ENCODE measurements around the gene NOS3. TPM values are rescaled to one million over a fixed set of nuclear protein-coding genes. Genes with fewer than 3 reads are reported as not detected.

The NOS3 gene
- total and polyA plus RNA-seq, 2 experiments from 2014 or later = 0.32 to 0.83 TPM

DNA sequence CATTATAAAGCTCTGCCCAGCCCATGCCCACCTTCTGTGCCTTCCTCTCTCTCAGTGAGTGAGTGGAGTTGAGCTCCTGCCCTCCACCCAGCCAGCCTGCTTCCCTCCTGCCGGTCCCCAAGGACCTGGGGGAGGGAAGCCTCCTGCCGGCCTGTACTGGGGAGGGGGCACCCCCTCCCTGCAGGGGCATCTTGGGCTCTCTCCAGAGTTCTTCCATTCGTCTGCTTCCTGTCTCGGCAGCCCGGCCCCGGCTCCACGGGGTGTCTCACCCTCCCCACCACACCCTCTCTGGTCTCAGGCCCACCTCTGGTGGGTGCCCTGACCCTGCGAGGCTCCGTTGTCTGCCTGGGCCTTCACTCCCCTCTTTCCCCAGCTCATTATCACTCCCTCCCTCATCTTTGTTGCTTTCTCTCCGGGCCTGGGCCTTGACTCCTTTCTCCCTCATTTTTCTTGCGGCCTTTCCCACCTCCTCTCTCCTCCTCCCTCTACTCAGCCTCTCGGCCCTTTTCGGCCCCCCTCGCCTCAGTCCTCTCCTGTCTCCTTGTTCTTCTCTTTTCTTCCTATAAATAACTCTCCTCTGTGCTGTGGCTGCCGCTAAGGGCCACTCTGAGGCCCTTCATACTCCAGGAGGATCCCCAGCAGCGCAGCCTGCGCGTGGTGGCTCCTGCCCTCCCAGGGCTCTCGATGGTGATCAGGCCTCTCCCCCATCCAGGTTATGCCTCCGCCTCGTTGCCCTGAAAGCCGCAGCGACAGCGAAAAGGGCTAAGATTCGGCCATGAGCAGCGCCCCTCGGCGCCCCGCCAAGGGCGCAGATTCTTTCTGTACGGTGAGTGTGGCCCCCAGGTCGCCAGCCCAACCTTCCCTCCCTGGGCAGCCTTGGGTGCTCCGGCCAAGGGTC is 70.6 kb downstream of the NOS3 start:
- peak overlapping the region; percentile 82 for H3K4me2 ChIP-seq (ENCODE audit: unreplicated experiment)
- H3K4me1 ChIP-seq (ENCODE audit: insufficient read depth) = peaks cover 43% of the 10 kb centered on the region
- H2AFZ ChIP-seq = no peak overlapping the region
- H3K79me2 ChIP-seq (ENCODE audit: insufficient read depth) = peaks cover 52% of the 10 kb centered on the region
- no peak for TF ChIP-seq EZH2 (IDR thresholded peaks at IDR 0.05; ENCODE audit: insufficient read depth, poor library complexity, severe bottlenecking)
- no peak for TF ChIP-seq EZH2phosphoT487 (IDR thresholded peaks at IDR 0.05; ENCODE audit: insufficient read depth, low read depth)
- H4K20me1 ChIP-seq (ENCODE audit: insufficient read depth) = no peaks in the 10 kb centered on the region; the same call in 1 of the 2 replicates
- peak overlapping the region; percentile 93 for H3K4me3 ChIP-seq
- no peaks in the 10 kb centered on the region for H3K36me3 ChIP-seq (ENCODE audit: low read depth)
- peak overlapping the region; percentile 94 for H3K27ac ChIP-seq
- H3K9me3 ChIP-seq (ENCODE audit: low read depth) = no peaks in the 10 kb centered on the region
- no peaks in the 10 kb centered on the region for H3K9me2 ChIP-seq (ENCODE audit: insufficient read depth)
- DNase-seq = no peak
- no peaks in the 10 kb centered on the region for H3K27me3 ChIP-seq (replicated peaks; ENCODE audit: insufficient read depth)
- peaks cover 10% of the 10 kb centered on the region for H3F3A ChIP-seq (ENCODE audit: insufficient read depth)
- in situ Hi-C loops (cut with MboI) = no loop called here
- 48 to 55% methylated on average over 28 to 32 of the region's 33 CpGs for WGBS, 2 experiments (ENCODE audit: low coverage in 1 of 2, low lambda C conversion rate in 2 of 2, missing lambda C conversion rate in 2 of 2)
- peak overlapping the region; percentile 90 for H3K9ac ChIP-seq

GRCh38 chr7:151062111-151062398 is 71.2 kb downstream of the NOS3 start:
- Histone ChIP-seq H3K9ac (peak overlapping the region; percentile 90), H3K36me3 (ENCODE audit: low read depth) (no peaks in the 10 kb centered on the region), H3K27ac (peak overlapping the region; percentile 94), H2AFZ (no peak overlapping the region), H4K20me1 (ENCODE audit: insufficient read depth) (no peaks in the 10 kb centered on the region; the same call in 1 of the 2 replicates), H3K9me2 (ENCODE audit: insufficient read depth) (no peaks in the 10 kb centered on the region), H3F3A (ENCODE audit: insufficient read depth) (peaks cover 10% of the 10 kb centered on the region), H3K79me2 (ENCODE audit: insufficient read depth) (peaks cover 51% of the 10 kb centered on the region), H3K9me3 (ENCODE audit: low read depth) (no peaks in the 10 kb centered on the region), H3K4me1 (ENCODE audit: insufficient read depth) (peaks cover 38% of the 10 kb centered on the region), H3K4me3 (peak overlapping the region; percentile 93), H3K4me2 (ENCODE audit: unreplicated experiment) (peak overlapping the region; percentile 82), H3K27me3 (replicated peaks; ENCODE audit: insufficient read depth) (no peaks in the 10 kb centered on the region)
- in situ Hi-C loops (cut with MboI) = no loop called here
- TF ChIP-seq EZH2phosphoT487 (IDR thresholded peaks at IDR 0.05; ENCODE audit: insufficient read depth, low read depth) = no peak
- no peak for TF ChIP-seq EZH2 (IDR thresholded peaks at IDR 0.05; ENCODE audit: insufficient read depth, poor library complexity, severe bottlenecking)
- no peak for DNase-seq
- WGBS, 2 experiments (ENCODE audit: low coverage in 1 of 2, low lambda C conversion rate in 2 of 2, missing lambda C conversion rate in 2 of 2) = 32 to 35% methylated on average over 8 to 10 of the region's 11 CpGs

GRCh38 chr7:151062399-151063211 is 71.8 kb downstream of the NOS3 start:
- no peak for TF ChIP-seq EZH2 (IDR thresholded peaks at IDR 0.05; ENCODE audit: insufficient read depth, poor library complexity, severe bottlenecking)
- TF ChIP-seq EZH2phosphoT487 (IDR thresholded peaks at IDR 0.05; ENCODE audit: insufficient read depth, low read depth) = no peak
- H3K4me3 ChIP-seq = peak overlapping the region; percentile 56
- in situ Hi-C loops (cut with MboI) = no loop called here
- no peak overlapping the region for H2AFZ ChIP-seq
- peak overlapping the region; percentile 94 for H3K27ac ChIP-seq
- peaks cover 10% of the 10 kb centered on the region for H3F3A ChIP-seq (ENCODE audit: insufficient read depth)
- no peaks in the 10 kb centered on the region for H3K27me3 ChIP-seq (replicated peaks; ENCODE audit: insufficient read depth)
- no peaks in the 10 kb centered on the region; the same call in 1 of the 2 replicates for H4K20me1 ChIP-seq (ENCODE audit: insufficient read depth)
- peak; percentile 92 for DNase-seq
- no peaks in the 10 kb centered on the region for H3K9me3 ChIP-seq (ENCODE audit: low read depth)
- peaks cover 36% of the 10 kb centered on the region for H3K4me1 ChIP-seq (ENCODE audit: insufficient read depth)
- no peaks in the 10 kb centered on the region for H3K9me2 ChIP-seq (ENCODE audit: insufficient read depth)
- H3K79me2 ChIP-seq (ENCODE audit: insufficient read depth) = peaks cover 48% of the 10 kb centered on the region
- H3K36me3 ChIP-seq (ENCODE audit: low read depth) = peaks cover 2% of the 10 kb centered on the region; the same call in 1 of the 2 replicates
- peak overlapping the region; percentile 66 for H3K9ac ChIP-seq
- WGBS, 2 experiments (ENCODE audit: low coverage in 1 of 2, low lambda C conversion rate in 2 of 2, missing lambda C conversion rate in 2 of 2) = 18 to 23% methylated on average over 23 to 43 of the region's 43 CpGs
- H3K4me2 ChIP-seq (ENCODE audit: unreplicated experiment) = peak overlapping the region; percentile 82

DNA sequence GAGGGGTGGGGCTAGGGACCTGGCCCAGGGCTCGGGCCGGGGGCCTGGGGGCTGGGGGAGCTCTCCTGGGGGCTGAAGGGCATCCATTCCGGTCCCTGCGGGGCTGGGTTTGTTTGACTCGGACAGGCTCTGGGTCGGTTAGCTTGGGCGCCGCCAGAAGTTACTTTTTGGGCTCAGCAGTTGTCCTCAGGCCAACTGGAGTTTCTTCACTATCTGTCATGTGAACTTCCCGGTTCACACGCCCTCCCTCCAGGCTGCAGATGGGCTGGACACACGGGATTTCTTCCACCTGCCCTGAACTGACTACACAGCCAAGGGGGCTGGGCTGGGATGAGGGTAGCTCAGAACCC is 72.4 kb downstream of the NOS3 start:
- Histone ChIP-seq H3K9me3 (ENCODE audit: low read depth) (no peaks in the 10 kb centered on the region), H3K36me3 (ENCODE audit: low read depth) (peaks cover 8% of the 10 kb centered on the region; the same call in 1 of the 2 replicates), H3F3A (ENCODE audit: insufficient read depth) (peaks cover 10% of the 10 kb centered on the region), H2AFZ (no peak overlapping the region), H3K4me2 (ENCODE audit: unreplicated experiment) (peak overlapping the region; percentile 82), H3K27me3 (replicated peaks; ENCODE audit: insufficient read depth) (no peaks in the 10 kb centered on the region), H3K79me2 (ENCODE audit: insufficient read depth) (peaks cover 48% of the 10 kb centered on the region), H3K4me1 (ENCODE audit: insufficient read depth) (peaks cover 36% of the 10 kb centered on the region), H3K4me3 (peak overlapping the region; percentile 56; the same call in 1 of the 2 replicates), H4K20me1 (ENCODE audit: insufficient read depth) (no peaks in the 10 kb centered on the region; the same call in 1 of the 2 replicates), H3K27ac (peak overlapping the region; percentile 94), H3K9me2 (ENCODE audit: insufficient read depth) (no peaks in the 10 kb centered on the region), H3K9ac (peak overlapping the region; percentile 66)
- TF ChIP-seq EZH2phosphoT487 (IDR thresholded peaks at IDR 0.05; ENCODE audit: insufficient read depth, low read depth) = no peak
- no peak for TF ChIP-seq EZH2 (IDR thresholded peaks at IDR 0.05; ENCODE audit: insufficient read depth, poor library complexity, severe bottlenecking)
- in situ Hi-C loops (cut with MboI) = no loop called here
- 3 to 6% methylated on average over 3 to 9 of the region's 11 CpGs for WGBS, 2 experiments (ENCODE audit: low coverage in 1 of 2, low lambda C conversion rate in 2 of 2, missing lambda C conversion rate in 2 of 2)
- DNase-seq = peak; percentile 90

Other genes starting within 250 kb of the NOS3 start
- gene TMEM176B, start 190.7 kb upstream of the NOS3 start, total RNA-seq (2014; rRNA removed; shearing (Covaris generic)) = not detected in 2 replicates
- gene TMEM176B, start 190.7 kb upstream of the NOS3 start, polyA plus RNA-seq (2016; fragmentation: Nextera tagmentation; extraction: Ambion mirVana) = not detected in 2 replicates
- gene TMEM176A, start 190.2 kb upstream of the NOS3 start, total RNA-seq (2014; rRNA removed; shearing (Covaris generic)) = not detected in 2 replicates
- gene TMEM176A, start 190.2 kb upstream of the NOS3 start, polyA plus RNA-seq (2016; fragmentation: Nextera tagmentation; extraction: Ambion mirVana) = not detected in 2 replicates
- not detected in 2 replicates for gene AOC1, start 138.5 kb upstream of the NOS3 start, total RNA-seq (2014; rRNA removed; shearing (Covaris generic))
- gene AOC1, start 138.5 kb upstream of the NOS3 start, polyA plus RNA-seq (2016; fragmentation: Nextera tagmentation; extraction: Ambion mirVana) = not detected in 2 replicates
- gene KCNH2, start 12.7 kb upstream of the NOS3 start, total RNA-seq (2014; rRNA removed; shearing (Covaris generic)) = not detected in 2 replicates
- not detected in 2 replicates for gene KCNH2, start 12.7 kb upstream of the NOS3 start, polyA plus RNA-seq (2016; fragmentation: Nextera tagmentation; extraction: Ambion mirVana)
- not detected in 2 replicates for gene ATG9B, start 33.5 kb downstream of the NOS3 start, total RNA-seq (2014; rRNA removed; shearing (Covaris generic))
- 0.79 and 0.81 TPM in 2 replicates for gene ATG9B, start 33.5 kb downstream of the NOS3 start, polyA plus RNA-seq (2016; fragmentation: Nextera tagmentation; extraction: Ambion mirVana)
- gene ABCB8, start 37.4 kb downstream of the NOS3 start, total RNA-seq (2014; rRNA removed; shearing (Covaris generic)) = 31.6 and 32.2 TPM in 2 replicates
- gene ABCB8, start 37.4 kb downstream of the NOS3 start, polyA plus RNA-seq (2016; fragmentation: Nextera tagmentation; extraction: Ambion mirVana) = 28.5 and 29.6 TPM in 2 replicates
- 1.1 TPM in 1 of 2 replicates, not detected in the other for gene ASIC3, start 57.5 kb downstream of the NOS3 start, total RNA-seq (2014; rRNA removed; shearing (Covaris generic))
- 0.26 TPM in 1 of 2 replicates, not detected in the other for gene ASIC3, start 57.5 kb downstream of the NOS3 start, polyA plus RNA-seq (2016; fragmentation: Nextera tagmentation; extraction: Ambion mirVana)
- 16.2 and 27.7 TPM in 2 replicates for gene CDK5, start 66.9 kb downstream of the NOS3 start, total RNA-seq (2014; rRNA removed; shearing (Covaris generic))
- gene CDK5, start 66.9 kb downstream of the NOS3 start, polyA plus RNA-seq (2016; fragmentation: Nextera tagmentation; extraction: Ambion mirVana) = 27.6 and 28.3 TPM in 2 replicates
- 80.3 and 94.6 TPM in 2 replicates for gene SLC4A2, start 68.6 kb downstream of the NOS3 start, total RNA-seq (2014; rRNA removed; shearing (Covaris generic))
- gene SLC4A2, start 68.6 kb downstream of the NOS3 start, polyA plus RNA-seq (2016; fragmentation: Nextera tagmentation; extraction: Ambion mirVana) = 59.4 and 61.2 TPM in 2 replicates
- gene FASTK, start 89.8 kb downstream of the NOS3 start, total RNA-seq (2014; rRNA removed; shearing (Covaris generic)) = 141 and 145 TPM in 2 replicates
- gene FASTK, start 89.8 kb downstream of the NOS3 start, polyA plus RNA-seq (2016; fragmentation: Nextera tagmentation; extraction: Ambion mirVana) = 109 and 111 TPM in 2 replicates
- gene TMUB1, start 92.5 kb downstream of the NOS3 start, total RNA-seq (2014; rRNA removed; shearing (Covaris generic)) = 33.6 and 43.3 TPM in 2 replicates
- gene TMUB1, start 92.5 kb downstream of the NOS3 start, polyA plus RNA-seq (2016; fragmentation: Nextera tagmentation; extraction: Ambion mirVana) = 19.9 and 20.4 TPM in 2 replicates
- 37.8 and 43.3 TPM in 2 replicates for gene AGAP3, start 95.5 kb downstream of the NOS3 start, total RNA-seq (2014; rRNA removed; shearing (Covaris generic))
- gene AGAP3, start 95.5 kb downstream of the NOS3 start, polyA plus RNA-seq (2016; fragmentation: Nextera tagmentation; extraction: Ambion mirVana) = 10.3 and 10.5 TPM in 2 replicates
- gene GBX1, start 176.7 kb downstream of the NOS3 start, total RNA-seq (2014; rRNA removed; shearing (Covaris generic)) = not detected in 2 replicates
- not detected in 2 replicates for gene GBX1, start 176.7 kb downstream of the NOS3 start, polyA plus RNA-seq (2016; fragmentation: Nextera tagmentation; extraction: Ambion mirVana)
- not detected in 2 replicates for gene ASB10, start 196.2 kb downstream of the NOS3 start, total RNA-seq (2014; rRNA removed; shearing (Covaris generic))
- not detected in 2 replicates for gene ASB10, start 196.2 kb downstream of the NOS3 start, polyA plus RNA-seq (2016; fragmentation: Nextera tagmentation; extraction: Ambion mirVana)
- not detected in 2 replicates for gene H2BK1, start 219.5 kb downstream of the NOS3 start, total RNA-seq (2014; rRNA removed; shearing (Covaris generic))
- not detected in 2 replicates for gene H2BK1, start 219.5 kb downstream of the NOS3 start, polyA plus RNA-seq (2016; fragmentation: Nextera tagmentation; extraction: Ambion mirVana)
- 69.7 and 74.9 TPM in 2 replicates for gene ABCF2, start 236.2 kb downstream of the NOS3 start, total RNA-seq (2014; rRNA removed; shearing (Covaris generic))
- 40.7 and 40.9 TPM in 2 replicates for gene ABCF2, start 236.2 kb downstream of the NOS3 start, polyA plus RNA-seq (2016; fragmentation: Nextera tagmentation; extraction: Ambion mirVana)
- 120 and 139 TPM in 2 replicates for gene CHPF2, start 241.5 kb downstream of the NOS3 start, total RNA-seq (2014; rRNA removed; shearing (Covaris generic))
- 48.0 and 51.3 TPM in 2 replicates for gene CHPF2, start 241.5 kb downstream of the NOS3 start, polyA plus RNA-seq (2016; fragmentation: Nextera tagmentation; extraction: Ambion mirVana)

Measured in GM23248 (cell line).